NCI-H446 treated with DMSO at 0.1 percent for 48 hours (cell line): ENCODE measurements around the gene MPC1L.
A peak's percentile ranks its signal among the peaks of the same experiment; 100 is the strongest.

Source experiments
- DNase-seq: peaks from one replicate; lab custom pipeline; 2025; lab: John Stamatoyannopoulos, UW

MPC1L gene

DNA sequence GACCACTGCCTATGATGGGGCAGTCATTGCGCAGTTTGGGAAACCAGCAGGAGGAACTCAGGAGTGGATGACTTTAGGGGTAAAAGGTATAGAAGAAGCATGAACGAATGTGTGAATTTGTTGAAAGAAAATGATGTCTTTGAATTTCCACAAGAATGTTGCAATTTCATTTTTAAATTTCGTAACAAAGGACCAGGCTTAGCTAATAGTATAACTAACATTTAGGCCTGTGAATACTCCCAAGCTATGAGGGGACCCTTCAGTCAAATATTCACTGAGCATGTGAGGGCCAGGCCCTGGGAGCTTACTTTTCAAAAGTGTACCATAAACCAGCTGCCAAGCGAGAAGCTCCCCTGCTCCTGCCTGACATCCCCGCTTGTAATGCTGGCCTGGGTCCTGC lies 5.3 kb downstream of the MPC1L start:
- DNase-seq: no peak

DNA sequence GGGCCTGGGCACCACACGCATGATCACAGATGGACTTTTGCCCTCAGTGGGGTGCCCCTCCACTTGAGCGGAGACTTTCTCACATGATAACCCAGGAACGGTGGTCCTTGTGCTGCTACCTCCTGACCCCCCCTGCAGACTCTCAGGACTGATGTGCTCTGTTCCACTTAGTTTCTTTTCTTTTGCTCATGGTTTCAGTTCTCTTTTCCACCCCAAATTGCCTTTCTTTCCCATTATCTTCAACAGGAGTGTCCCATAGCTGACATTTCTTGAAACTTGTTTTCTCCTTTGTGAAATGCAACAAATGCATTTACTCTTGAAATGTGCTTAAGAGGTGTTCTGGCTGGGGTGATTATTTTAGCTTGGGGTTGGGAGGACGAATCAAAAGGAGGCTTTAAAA lies 9.0 kb downstream of the MPC1L start:
- DNase-seq: no peak

DNA sequence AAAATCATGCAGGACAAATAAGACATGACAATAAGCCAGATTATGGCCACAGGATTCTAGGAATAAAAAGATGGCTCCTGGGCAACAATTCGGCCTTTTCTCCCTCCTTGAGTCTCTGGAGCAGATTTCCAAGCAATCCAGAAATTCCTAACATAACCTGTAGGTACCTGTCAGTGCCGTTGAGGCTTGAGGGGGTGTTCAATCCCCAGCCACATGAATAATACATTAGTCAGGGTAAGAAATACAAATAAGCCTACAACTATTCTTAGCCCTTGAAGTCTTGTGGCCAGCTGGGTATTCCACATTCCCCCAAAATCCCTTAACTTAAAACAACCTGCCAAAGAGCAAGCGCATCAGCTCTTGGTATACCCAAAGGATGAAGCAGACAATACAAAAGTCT lies 14.5 kb downstream of the MPC1L start:
- no peak for DNase-seq

DNA sequence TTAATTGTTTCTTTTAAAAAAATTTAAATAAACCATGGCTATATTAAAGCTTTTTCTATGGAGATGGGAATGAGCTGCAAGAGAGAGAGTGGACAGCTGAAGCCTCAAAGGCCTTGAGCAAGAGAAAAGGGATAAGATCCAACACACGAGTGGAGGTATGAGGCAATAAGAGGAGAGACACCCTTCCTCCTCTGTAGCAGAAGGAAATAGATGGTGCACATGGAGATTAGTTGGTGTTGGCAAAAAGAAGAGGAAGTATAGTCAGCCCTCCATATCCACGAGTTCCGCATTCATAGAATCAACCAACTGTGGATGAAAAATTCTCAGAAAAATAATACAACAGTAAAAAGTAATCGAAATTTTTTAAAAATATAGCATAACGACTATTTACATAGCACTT lies 20.9 kb downstream of the MPC1L start:
- DNase-seq: no peak

DNA sequence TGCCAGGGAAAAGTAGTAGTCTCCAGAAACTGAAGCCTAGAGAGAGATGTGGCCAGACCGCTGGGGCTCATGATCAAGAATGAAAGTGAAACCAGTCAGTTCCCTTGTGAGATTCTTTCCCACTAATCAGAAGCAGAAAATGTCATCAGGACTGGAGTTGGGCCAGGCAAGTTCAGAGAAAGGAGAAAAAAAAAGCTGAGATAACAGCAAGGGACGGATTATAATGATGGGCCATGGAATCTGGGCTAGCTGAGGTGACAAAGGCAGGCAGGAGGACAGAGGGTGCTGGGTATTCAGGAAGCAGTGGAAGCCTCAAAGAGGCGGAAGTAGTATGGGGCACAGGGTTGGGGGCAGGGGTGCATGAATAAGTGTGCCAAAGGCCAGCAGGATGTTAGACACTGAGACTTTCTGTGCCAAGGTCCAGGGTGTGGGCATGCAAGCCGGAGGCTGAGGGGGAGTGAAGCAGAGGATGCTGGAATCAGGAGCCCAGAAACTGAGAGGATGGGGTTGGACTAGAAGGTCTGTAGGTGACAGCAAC lies 21.7 kb downstream of the MPC1L start:
- DNase-seq: no peak

DNA sequence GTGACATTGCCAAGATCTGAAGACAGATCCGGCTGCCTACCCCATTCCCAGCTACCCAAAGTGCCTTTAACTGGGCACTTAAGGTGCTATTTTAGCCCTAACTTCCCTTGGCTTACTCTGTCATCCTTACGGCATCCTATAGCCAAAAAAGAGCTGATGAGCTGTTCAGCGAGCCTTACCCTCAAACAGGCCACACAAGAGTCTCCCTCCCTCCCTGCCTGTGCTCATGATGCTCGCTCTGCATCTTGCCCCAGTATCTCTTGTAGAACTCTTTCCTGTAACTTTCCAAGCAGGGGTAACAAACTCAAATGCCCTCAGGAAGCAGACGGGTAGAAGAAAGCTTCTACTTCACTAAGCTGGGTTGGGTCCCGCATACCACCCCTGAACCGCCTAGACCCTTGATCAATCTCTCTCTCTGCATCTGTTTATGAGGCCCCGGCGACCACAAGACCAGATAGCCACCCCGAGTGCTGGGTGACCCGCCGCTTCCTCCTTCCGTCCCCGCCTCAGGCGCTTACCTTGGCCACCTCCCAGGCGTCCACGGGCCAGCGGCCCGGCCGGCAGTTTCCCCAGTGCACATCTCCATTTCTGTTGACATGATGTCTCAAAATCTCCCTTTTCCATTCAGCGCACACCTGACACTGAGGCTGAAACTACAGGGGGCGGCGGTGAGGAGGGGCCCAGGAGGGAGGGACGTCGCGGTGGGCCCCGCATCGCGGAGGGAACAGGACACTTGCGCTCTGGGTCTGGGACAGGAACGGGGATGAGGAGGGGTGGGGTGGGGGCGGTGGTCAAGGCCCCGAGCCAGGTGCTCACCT lies 23.5 kb downstream of the MPC1L start:
- DNase-seq: no peak

DNA sequence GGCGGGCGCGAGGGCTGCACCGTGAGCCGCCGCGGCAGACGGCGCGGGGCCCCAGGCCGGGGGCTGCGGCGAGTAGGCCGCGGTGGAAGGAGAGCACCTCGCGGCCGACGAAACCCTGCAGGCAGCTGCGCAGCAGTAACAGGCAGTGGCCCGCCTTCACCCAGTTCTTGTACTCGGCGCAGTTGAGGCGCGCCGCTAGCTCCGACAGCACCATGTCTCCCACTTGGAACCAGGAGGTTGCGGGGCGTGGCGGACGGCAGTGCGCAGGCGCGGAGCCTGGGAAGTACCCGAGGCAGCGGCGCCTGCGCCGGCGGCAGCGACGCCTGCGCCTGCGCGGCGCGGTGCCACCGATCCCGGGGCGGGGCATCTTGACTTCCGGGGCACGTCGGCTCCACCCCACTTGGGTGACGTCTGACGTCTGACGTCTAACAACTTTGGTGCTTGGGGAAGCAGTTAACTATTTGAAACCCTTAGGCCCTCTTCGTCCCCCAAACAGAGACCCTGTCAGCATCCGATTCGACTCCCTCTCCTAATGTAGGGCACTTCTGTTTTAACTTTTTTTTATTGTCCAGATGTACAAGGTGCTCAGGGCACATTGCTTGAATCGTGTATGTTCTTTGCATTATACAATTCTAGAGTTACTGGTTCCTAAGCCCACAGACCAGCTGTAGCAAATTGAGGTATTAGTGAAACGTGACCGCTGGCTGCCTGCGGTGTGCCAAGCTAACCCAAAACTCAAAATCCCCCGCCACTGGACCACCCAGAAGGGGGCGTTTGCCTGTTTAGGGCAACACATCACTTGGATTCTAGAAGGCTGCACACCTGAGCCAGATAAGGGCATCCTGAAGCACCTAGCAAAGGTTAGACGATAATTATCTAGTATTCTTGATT lies 24.3 kb downstream of the MPC1L start, which contains the start of gene CXorf38:
Gene CXorf38, minus strand, starts transcription at position 255 of the 891 bp plus-strand sequence. Its CDS starts 41 bp downstream, at position 214.
- peak; percentile 80 for DNase-seq

DNA sequence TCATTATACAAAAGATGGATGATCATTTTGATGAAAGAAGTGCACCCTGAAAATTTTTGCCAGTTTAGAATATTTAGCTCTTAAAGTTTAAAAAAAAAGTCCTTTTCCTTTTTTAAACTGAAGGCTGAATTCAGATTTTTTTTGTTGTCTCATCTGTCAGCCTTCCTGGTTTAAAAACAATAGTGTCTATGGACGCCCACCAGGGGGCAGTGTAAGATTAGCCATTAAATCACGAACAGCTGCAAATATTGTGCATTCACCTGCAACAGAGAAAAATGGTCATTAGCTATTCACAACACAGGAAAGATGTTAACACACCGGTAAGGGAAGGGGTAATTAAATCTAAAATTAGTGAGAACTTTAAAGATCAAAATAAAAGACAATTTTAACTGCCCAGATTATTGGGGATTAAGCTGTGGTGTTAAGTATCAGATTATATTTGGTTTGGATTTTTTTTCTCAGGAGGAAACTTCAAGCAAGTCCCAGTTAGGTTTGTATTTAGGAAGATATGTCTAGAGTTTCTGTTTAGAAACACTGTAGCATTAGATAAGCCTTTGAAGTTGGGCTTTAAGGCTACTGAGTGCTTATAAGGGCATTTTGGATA lies 28.5 kb downstream of the MPC1L start:
- DNase-seq: peak; percentile 7

DNA sequence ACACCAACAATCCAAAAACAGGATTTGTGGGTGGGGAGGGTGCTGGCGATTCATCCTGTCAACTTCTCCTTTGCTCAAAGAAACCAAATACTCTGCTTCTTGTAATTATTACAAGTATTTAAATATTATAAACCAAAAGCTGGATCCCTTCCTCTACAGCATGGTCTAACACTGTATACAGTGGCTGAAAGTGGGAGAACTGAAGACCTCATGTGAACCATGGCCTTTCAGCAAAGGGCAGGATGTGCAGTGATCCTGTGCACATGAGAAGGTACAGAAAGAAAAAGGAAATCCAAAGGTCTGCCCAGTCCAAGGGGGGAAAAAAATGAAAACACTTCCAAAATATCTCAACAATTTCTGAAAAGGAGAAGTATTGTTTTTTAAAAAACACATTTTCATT lies 29.4 kb downstream of the MPC1L start:
- no peak for DNase-seq

DNA sequence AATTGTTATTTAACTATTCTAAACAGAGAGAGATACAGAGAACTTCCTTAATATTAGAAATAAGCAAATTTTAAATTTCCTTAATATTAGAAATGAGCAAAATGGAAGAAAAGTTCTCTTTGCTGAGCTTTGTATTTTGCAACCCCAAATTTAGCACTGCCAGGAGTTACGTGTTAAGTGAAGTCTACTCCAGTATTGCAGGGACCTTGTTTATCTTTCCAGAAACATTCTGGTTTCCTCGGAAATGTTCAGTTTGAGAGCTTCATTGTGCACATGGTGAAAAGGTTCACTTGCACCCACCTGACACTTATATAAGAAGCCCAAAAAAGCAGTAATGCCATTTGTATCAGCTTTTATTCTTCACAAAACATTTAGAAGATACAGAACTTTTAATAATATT lies 30.3 kb downstream of the MPC1L start:
- DNase-seq: no peak

DNA sequence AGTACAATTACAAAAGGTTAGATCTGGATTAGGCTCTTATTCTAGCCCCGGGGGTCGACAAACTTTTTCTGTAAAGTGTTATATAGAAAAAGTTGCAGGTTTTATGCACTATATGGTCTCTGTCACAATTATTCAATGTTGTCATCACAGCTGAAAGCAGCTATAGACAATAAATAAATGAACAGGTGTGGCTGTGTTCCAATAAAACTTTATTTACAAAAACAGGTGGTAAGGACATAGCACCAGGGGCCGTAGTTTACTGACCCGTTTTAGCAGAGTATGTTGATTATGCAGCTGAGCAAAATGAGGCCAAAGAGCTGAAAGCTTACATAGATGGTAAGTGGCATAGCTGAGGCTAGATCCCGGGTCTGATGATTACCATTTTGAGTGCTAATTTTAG lies 37.2 kb downstream of the MPC1L start:
- DNase-seq: no peak

DNA sequence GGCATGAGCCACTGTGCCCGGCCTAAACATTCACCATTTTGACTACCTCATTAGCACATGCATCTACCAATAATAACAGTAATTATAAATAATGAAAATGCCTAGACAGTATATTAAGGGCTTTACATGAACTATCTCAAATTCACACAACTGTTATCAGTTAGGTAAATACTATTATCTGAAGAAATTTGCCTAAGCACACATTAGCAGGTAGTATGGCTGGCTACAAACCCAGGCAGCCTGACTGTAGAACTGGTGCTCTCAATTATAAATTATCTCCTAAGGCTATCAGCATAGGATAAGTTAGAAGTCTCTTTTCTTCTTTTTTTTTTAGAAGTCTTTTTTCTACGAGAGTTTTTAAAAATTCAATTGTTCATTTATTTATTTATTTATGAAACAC lies 38.3 kb downstream of the MPC1L start:
- DNase-seq: no peak

DNA sequence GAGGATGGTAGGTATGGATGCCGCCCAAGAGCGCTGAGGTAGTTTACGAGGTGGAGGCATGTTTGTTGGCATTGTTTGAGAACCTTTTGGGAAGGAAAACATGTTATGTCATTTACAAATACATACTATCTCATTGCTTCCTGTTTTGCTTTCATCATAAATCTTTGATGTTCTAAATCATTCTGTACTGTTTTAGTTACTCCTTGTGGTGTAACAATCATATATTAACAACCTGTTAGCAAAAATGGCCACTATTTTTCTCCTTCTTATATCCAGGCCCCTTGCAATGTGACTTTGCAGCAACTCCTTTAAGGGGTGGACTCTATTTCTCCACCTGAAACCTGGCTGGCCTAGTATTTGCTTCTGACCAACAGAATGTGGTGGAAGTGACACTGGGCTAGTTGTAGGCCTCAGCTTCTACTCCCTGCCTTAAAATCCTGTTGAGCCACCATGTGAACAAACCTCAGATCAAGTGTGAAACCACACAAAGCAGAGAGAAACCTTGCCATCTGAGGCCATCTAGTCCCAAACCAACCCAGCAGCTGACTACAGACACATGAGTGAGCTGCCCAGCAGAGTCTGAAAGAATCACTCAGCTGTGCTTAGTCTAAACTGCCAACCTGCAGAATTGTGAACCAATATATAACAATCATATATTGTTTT lies 40.0 kb downstream of the MPC1L start:
- DNase-seq: no peak

DNA sequence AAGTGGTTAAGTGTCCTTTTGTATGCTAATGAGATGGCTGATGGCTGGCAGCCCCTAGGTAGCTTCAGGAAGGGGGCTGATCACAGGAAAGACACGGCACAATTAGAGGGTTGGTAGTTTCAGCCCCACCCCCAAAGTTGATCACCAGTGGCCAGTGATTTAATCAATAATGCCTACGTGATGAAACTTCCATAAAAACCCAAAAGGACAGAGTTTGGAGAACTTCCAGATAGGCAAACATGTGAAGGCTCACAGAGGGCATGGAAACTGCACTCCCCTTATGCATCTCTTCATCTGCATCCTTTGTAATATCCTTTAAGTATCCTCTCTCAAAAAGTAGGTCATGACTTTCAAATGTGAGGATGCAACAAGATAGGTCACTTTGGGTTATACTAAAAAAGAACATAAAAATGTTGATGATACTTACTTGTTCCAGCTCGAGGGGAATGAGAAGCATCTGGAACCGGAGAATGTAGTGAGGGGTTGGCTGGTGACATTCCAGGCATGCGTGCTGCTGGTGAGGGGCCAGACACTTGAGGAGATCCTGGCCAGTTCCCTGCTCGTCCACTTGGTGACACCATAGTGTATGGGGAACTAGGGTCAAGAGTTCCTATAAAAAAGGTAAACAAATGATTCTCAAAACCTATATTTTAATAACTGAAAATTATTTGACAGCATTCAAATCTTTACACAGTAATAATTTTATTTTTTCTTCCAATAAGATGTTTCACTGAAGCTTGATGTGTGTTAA lies 40.8 kb downstream of the MPC1L start:
- DNase-seq: no peak

DNA sequence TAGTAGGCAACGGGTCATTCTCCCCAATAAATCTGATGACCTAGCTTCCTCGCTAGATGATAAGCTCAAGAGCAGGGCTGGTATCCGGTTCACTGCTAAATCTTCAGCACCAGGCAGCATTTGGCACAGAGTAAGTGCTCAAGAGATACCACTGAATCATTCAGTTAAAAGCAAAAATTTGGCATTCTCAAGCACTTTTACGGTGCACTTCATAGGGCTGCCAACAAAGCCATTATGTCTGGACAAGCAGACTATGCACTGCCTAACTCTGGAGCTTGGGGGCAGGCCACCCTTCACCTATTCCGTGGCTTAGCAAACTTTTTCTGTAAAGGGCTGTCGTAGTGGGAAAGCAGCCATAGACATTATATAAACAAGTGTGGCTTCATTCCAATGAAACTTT lies 47.9 kb downstream of the MPC1L start:
- no peak for DNase-seq
